ENCODE data around the gene OSBPL7.

Gene OSBPL7

DNA sequence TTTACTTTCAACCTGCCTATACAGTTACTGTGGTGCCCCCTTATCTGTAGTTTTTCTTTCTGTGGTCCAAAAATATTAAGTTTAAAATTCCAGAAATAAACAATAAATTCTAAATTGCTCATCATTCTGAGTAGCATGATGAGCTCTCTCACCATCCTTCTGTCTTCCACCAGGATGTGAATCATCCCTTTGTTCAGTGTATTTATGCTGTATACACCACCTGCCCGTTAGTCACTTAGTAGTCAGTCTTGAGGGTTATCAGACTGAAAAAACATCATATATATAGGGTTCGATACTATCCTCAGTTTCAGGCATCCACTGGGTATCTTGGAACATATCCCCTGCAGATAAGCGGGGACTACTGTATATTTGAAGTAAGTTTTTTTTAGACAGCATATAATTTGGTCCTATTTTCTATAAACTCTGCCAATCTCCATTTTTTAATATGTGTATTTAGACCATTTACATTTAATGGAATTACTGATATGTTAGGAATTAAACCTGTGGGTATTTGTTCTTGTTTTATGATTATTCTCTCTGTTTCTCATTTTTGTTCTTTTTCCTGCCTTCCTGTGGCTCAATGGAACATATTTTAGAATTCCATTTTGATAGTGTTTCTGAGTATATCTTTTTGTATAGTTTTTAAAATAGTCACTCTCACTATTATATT lies 57.5 kb downstream of the OSBPL7 start:
- DNase-seq (ENCODE audit: low read depth): no peak

DNA sequence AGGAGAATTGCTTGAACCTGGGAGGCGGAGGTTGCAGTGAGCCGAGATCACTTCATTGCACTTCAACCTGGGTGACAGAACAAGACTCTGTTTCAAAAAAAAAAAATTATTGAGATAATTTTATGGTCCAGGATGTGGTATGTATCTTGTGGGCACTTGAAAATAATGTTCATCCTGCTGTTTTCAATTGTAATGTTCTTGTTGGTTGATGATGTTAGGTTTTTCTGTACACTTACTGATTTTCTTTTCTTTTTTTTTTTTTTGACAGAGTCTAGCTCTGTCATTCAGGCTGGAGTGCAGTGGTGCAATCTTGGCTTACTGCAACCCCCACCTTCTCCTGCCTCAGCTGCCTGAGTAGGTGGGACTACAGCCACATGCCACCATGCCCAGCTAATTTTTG lies 58.9 kb downstream of the OSBPL7 start:
- no peak for DNase-seq (ENCODE audit: low read depth)

GRCh38 chr17:47760409-47761140 lies 61.0 kb downstream of the OSBPL7 start:
- DNase-seq (ENCODE audit: low read depth): no peak

DNA sequence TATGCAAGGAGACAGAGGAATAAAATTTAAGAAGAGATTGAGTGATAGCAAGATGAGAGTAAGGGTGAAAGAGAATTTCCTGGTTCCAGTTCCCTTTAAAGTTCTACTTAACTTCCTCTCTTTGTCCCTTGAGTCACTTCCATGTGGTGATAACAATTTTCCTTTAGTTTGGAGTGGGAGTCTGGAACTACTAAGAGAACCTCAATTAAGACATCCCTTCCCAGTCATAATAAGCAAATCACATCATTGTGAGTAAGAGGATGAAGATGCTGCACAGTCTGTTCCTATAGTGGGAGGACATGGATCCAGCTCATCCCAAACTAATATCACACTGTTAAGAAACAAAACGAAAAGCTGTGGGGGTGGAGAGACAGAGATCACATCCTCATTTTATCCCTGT lies 64.2 kb downstream of the OSBPL7 start:
- DNase-seq (ENCODE audit: low read depth): no peak

Measured in T follicular helper cell (primary cell).